ENCODE results near the gene FOXP1. TPM values are rescaled to one million over a fixed set of nuclear protein-coding genes. Genes with fewer than 3 reads are reported as not detected.

The FOXP1 gene
- total and polyA plus RNA-seq, 12 donors: 7.6 to 42.7 (median 24.3) TPM

DNA sequence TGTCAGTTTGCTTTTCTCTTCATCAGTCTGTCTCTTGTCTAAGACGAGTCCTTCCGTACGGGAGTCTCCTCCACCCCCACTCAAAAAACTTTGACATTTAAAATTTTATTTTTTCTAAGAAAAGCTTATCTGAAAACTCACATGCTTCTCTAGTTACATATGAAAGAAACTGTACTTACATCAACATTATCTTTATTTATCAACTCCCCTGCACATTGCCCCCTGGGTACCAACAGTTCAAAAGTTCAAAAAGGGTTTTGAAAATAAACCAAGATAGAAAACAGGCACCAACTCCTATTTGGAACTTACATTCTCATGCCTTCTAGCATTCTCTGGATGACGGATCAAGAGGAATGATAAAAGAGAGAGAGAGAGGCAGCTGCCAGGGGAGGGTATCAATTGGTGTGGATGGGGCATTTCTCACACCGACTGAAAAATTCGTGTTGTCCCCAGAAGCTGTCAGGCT, 182.5 kb downstream of the FOXP1 start:
- DNase-seq: no peak
- H3K4me3 ChIP-seq: no peak overlapping the region
- 66 to 80% (median 70%) methylated on average over 6 of the region's 6 CpGs for WGBS, 4 donors

DNA sequence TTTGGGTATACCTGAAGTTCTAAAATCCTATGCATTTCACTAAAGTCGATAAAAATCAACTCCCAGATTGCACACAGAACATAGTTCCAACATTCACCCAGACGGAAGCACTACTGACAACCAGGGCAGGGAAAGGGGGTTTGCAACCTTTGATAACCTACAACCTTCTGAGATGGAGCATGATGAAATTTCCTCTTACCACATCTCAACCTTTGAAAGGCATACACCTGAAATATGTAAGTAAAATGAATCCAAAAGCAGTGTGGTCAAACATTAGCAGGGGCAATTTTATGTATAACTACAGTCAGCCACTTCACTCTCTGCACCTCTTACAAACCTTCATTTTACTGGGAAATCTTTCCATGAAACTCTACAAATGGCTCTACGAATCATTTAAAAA, 184.1 kb downstream of the FOXP1 start:
- Histone ChIP-seq H3K27ac (no peak overlapping the region), H3K9me3 (replicated peaks in 1 of 3) (no peaks in the 10 kb centered on the region), H3K36me3 (replicated peaks in 1 of 2) (no peaks in the 10 kb centered on the region), H3K27me3 (no peaks in the 10 kb centered on the region), H3K4me1 (replicated peaks in 1 of 2) (peaks cover 11% of the 10 kb centered on the region in 2 donors), H3K4me3 (no peak overlapping the region)
- intact Hi-C loops (cut with DNase I): no loop called here
- TF ChIP-seq POLR2A (IDR thresholded peaks at IDR 0.05): no peak
- no peak for TF ChIP-seq CTCF (IDR thresholded peaks at IDR 0.05)
- no peak for DNase-seq
- 91 to 97% (median 92%) methylated on average over 3 of the region's 3 CpGs for WGBS, 4 donors

More for the DNA sequence above, 182.5 kb downstream of the FOXP1 start:
- H3K4me1 ChIP-seq (replicated peaks in 1 of 2): peaks cover 9 to 11% of the 10 kb centered on the region in 2 donors
- H3K27me3 ChIP-seq: no peaks in the 10 kb centered on the region
- H3K9me3 ChIP-seq (replicated peaks in 1 of 3): no peaks in the 10 kb centered on the region
- TF ChIP-seq CTCF (IDR thresholded peaks at IDR 0.05): no peak
- no peak for TF ChIP-seq POLR2A (IDR thresholded peaks at IDR 0.05)
- H3K27ac ChIP-seq: no peak overlapping the region
- no peaks in the 10 kb centered on the region for H3K36me3 ChIP-seq (replicated peaks in 1 of 2)
- intact Hi-C loops (cut with DNase I): no loop called here

GRCh38 chr3:71398157-71398836, 185.2 kb downstream of the FOXP1 start:
- H3K4me1 ChIP-seq (replicated peaks in 1 of 2): peaks cover 11% of the 10 kb centered on the region in 2 donors
- no peak overlapping the region for H3K27ac ChIP-seq
- no peaks in the 10 kb centered on the region for H3K36me3 ChIP-seq (replicated peaks in 1 of 2)
- TF ChIP-seq CTCF (IDR thresholded peaks at IDR 0.05) (no peak), POLR2A (IDR thresholded peaks at IDR 0.05) (no peak)
- H3K9me3 ChIP-seq (replicated peaks in 1 of 3): no peaks in the 10 kb centered on the region
- H3K27me3 ChIP-seq: no peaks in the 10 kb centered on the region
- H3K4me3 ChIP-seq: no peak overlapping the region
- WGBS, 4 donors: 61 to 69% (median 66%) methylated on average over 4 of the region's 4 CpGs
- intact Hi-C loops (cut with DNase I): no loop called here
- DNase-seq: no peak

GRCh38 chr3:71397726-71398125, 185.8 kb downstream of the FOXP1 start:
- TF ChIP-seq POLR2A (IDR thresholded peaks at IDR 0.05) (no peak), CTCF (IDR thresholded peaks at IDR 0.05) (no peak)
- WGBS, 4 donors: 79 to 84% (median 83%) methylated on average over 2 of the region's 2 CpGs
- H3K36me3 ChIP-seq (replicated peaks in 1 of 2): no peaks in the 10 kb centered on the region
- peaks cover 11% of the 10 kb centered on the region in 2 donors for H3K4me1 ChIP-seq (replicated peaks in 1 of 2)
- H3K9me3 ChIP-seq (replicated peaks in 1 of 3): no peaks in the 10 kb centered on the region
- no peak overlapping the region for H3K4me3 ChIP-seq
- intact Hi-C loops (cut with DNase I): no loop called here
- DNase-seq: no peak
- no peaks in the 10 kb centered on the region for H3K27me3 ChIP-seq
- H3K27ac ChIP-seq: no peak overlapping the region

Measured in adrenal gland (tissue), 12 donors.